ENCODE measurements around the gene C9orf50. TPM values are rescaled to one million over a fixed set of nuclear protein-coding genes. Genes with fewer than 3 reads are reported as not detected.

The C9orf50 gene
- total RNA-seq, 1 experiment from 2014 or later, result not detected

DNA sequence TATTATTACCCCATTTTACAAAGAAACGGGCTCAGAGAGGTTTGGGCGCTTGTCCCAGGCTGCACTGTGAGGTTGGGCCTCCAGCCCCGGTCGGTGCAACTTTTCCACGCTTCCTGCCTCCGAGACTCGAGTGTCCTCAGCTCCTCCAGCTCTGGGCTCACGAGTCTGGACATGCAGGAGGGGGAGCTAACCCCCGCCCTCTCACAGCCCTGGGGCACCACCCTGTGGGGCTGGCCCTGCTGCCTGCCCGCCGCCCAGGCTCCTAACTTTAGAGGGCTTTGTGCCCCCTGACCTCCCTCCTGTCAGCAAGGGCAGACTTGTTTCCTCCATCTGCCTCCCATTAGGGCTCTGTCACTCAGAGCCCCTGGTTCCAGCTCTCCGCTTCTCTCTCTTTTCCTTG, 25.4 kb upstream of the C9orf50 start:
- Mint-ChIP-seq H3K36me3 (ENCODE audit: insufficient read depth, unreplicated experiment) (peaks cover 13% of the 10 kb centered on the region), H3K9me3 (ENCODE audit: unreplicated experiment) (no peaks in the 10 kb centered on the region), H3K4me1 (ENCODE audit: low read depth, unreplicated experiment) (peaks cover under 1% of the 10 kb centered on the region), H3K4me3 (ENCODE audit: unreplicated experiment) (no peak overlapping the region), H3K27ac (ENCODE audit: unreplicated experiment) (no peak overlapping the region), H3K27me3 (ENCODE audit: insufficient read depth, unreplicated experiment) (no peaks in the 10 kb centered on the region)
- H3K4me3 ChIP-seq (ENCODE audit: low read depth, low read length), result no peak overlapping the region
- intact Hi-C loops (cut with micrococcal nuclease; ENCODE audit: unreplicated experiment), result no loop called here
- no peak for DNase-seq
- no peaks in the 10 kb centered on the region for H3K36me3 ChIP-seq (ENCODE audit: control insufficient read depth, insufficient read depth, low read length)
- POLR2A ChIA-PET, result no interaction called here
- TF ChIP-seq, protein P1, sequence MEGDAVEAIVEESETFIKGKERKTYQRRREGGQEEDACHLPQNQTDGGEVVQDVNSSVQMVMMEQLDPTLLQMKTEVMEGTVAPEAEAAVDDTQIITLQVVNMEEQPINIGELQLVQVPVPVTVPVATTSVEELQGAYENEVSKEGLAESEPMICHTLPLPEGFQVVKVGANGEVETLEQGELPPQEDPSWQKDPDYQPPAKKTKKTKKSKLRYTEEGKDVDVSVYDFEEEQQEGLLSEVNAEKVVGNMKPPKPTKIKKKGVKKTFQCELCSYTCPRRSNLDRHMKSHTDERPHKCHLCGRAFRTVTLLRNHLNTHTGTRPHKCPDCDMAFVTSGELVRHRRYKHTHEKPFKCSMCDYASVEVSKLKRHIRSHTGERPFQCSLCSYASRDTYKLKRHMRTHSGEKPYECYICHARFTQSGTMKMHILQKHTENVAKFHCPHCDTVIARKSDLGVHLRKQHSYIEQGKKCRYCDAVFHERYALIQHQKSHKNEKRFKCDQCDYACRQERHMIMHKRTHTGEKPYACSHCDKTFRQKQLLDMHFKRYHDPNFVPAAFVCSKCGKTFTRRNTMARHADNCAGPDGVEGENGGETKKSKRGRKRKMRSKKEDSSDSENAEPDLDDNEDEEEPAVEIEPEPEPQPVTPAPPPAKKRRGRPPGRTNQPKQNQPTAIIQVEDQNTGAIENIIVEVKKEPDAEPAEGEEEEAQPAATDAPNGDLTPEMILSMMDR (IDR thresholded peaks at IDR 0.05; ENCODE audit: insufficient read depth in 1 of 2, low read depth in 1 of 2, low read length in 1 of 2, severe bottlenecking in 1 of 2, unreplicated experiment in 1 of 2), result no peak
- no peaks in the 10 kb centered on the region for H3K4me1 ChIP-seq
- H3K9me3 ChIP-seq, result no peaks in the 10 kb centered on the region
- BruUV-seq (replicated peaks), result no TSS peak
- CTCF ChIA-PET, result no interaction called here
- H3K27me3 ChIP-seq (replicated peaks; ENCODE audit: control insufficient read depth, insufficient read depth, low read length), result no peaks in the 10 kb centered on the region

DNA sequence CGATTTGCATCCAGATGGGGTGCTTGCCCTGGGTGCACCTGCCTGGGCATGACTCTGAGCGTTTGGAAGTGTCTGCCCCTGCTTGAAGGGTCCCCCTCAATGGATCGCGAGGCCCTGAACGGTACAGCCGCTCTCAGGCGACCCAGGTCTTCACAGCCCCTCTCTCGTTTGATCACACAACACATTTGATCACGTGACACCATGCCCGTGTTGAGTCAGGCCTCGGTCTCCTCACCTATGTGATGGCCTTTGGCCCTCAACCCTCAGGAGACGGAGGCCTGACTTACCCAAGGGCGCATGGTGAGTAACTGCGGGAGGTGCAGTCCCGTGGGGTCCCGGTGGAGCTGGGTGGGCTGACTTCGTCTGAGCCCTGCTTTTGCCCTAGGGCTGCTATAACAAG, 24.0 kb upstream of the C9orf50 start:
- H3K9me3 ChIP-seq, result no peaks in the 10 kb centered on the region
- no peak overlapping the region for H3K4me3 ChIP-seq (ENCODE audit: low read depth, low read length)
- POLR2A ChIA-PET, result no interaction called here
- no TSS peak for BruUV-seq (replicated peaks)
- Mint-ChIP-seq H3K4me3 (ENCODE audit: unreplicated experiment) (no peak overlapping the region), H3K27me3 (ENCODE audit: insufficient read depth, unreplicated experiment) (no peaks in the 10 kb centered on the region), H3K27ac (ENCODE audit: unreplicated experiment) (no peak overlapping the region), H3K36me3 (ENCODE audit: insufficient read depth, unreplicated experiment) (peaks cover 22% of the 10 kb centered on the region), H3K4me1 (ENCODE audit: low read depth, unreplicated experiment) (peaks cover 6% of the 10 kb centered on the region), H3K9me3 (ENCODE audit: unreplicated experiment) (no peaks in the 10 kb centered on the region)
- no peaks in the 10 kb centered on the region for H3K27me3 ChIP-seq (replicated peaks; ENCODE audit: control insufficient read depth, insufficient read depth, low read length)
- H3K4me1 ChIP-seq, result peaks cover 3% of the 10 kb centered on the region; the same call in 1 of the 2 replicates
- CTCF ChIA-PET, result no interaction called here
- intact Hi-C loops (cut with micrococcal nuclease; ENCODE audit: unreplicated experiment), result no loop called here
- TF ChIP-seq, protein P1 (IDR thresholded peaks at IDR 0.05; ENCODE audit: insufficient read depth in 1 of 2, low read depth in 1 of 2, low read length in 1 of 2, severe bottlenecking in 1 of 2, unreplicated experiment in 1 of 2), result no peak
- no peaks in the 10 kb centered on the region for H3K36me3 ChIP-seq (ENCODE audit: control insufficient read depth, insufficient read depth, low read length)
- no peak for DNase-seq

DNA sequence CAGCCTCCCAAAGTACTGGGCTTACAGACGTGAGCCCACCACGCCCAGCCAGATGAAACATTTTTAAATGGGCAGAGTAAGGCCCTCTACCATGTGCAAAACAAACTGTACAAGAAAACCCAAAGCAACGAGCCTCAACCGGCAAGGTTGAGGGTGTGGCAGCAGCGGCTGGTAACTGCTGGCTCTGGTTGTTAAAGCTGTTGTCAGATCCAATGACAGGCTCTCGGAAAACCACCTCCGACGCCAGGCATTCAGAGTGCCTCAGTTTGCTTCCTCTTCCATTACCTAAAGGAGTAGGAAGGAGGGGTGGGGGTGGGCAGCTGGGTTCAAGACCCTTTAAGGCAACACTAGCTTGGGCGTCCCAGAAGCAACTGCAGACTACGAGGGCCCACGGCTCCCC, 23.5 kb upstream of the C9orf50 start:
- H3K4me3 Mint-ChIP-seq (ENCODE audit: unreplicated experiment), result no peak overlapping the region
- TF ChIP-seq, protein P1 (IDR thresholded peaks at IDR 0.05; ENCODE audit: insufficient read depth in 1 of 2, low read depth in 1 of 2, low read length in 1 of 2, severe bottlenecking in 1 of 2, unreplicated experiment in 1 of 2), result no peak
- no peak overlapping the region for H3K27ac Mint-ChIP-seq (ENCODE audit: unreplicated experiment)
- no peaks in the 10 kb centered on the region for H3K9me3 Mint-ChIP-seq (ENCODE audit: unreplicated experiment)
- peaks cover 6% of the 10 kb centered on the region for H3K4me1 Mint-ChIP-seq (ENCODE audit: low read depth, unreplicated experiment)
- no peaks in the 10 kb centered on the region for H3K27me3 Mint-ChIP-seq (ENCODE audit: insufficient read depth, unreplicated experiment)
- intact Hi-C loops (cut with micrococcal nuclease; ENCODE audit: unreplicated experiment), result no loop called here
- peaks cover 3% of the 10 kb centered on the region; the same call in 1 of the 2 replicates for H3K4me1 ChIP-seq
- no TSS peak for BruUV-seq (replicated peaks)
- peaks cover 27% of the 10 kb centered on the region for H3K36me3 Mint-ChIP-seq (ENCODE audit: insufficient read depth, unreplicated experiment)
- no peak for DNase-seq
- H3K9me3 ChIP-seq, result no peaks in the 10 kb centered on the region
- no peaks in the 10 kb centered on the region for H3K27me3 ChIP-seq (replicated peaks; ENCODE audit: control insufficient read depth, insufficient read depth, low read length)
- POLR2A ChIA-PET, result no interaction called here
- no peaks in the 10 kb centered on the region for H3K36me3 ChIP-seq (ENCODE audit: control insufficient read depth, insufficient read depth, low read length)
- no peak overlapping the region for H3K4me3 ChIP-seq (ENCODE audit: low read depth, low read length)
- CTCF ChIA-PET, result interaction anchor here (0.5 kb wide), 1 partner anchor 19 kb away, joined by 5 read pairs; no protein-coding TSS in a partner anchor
